ENCODE data around the gene PROSER2.

- TF ChIP-seq POLR2AphosphoS5 (IDR thresholded peaks at IDR 0.05; ENCODE audit: low read depth, low read length) (no peak), CTCF (IDR thresholded peaks at IDR 0.05) (no peak)
Observed at GRCh38 chr10:11828682-11829284, 5.6 kb downstream of the PROSER2 start.

All from Panc1 (cell line).